Measurements from ENCODE around the gene SREBF2.
"Not testable (repeated sequence)": the region's sequence is repeated elsewhere in the genome, so short reads cannot be mapped to it uniquely, and the experiment has no call there.

Gene SREBF2

DNA sequence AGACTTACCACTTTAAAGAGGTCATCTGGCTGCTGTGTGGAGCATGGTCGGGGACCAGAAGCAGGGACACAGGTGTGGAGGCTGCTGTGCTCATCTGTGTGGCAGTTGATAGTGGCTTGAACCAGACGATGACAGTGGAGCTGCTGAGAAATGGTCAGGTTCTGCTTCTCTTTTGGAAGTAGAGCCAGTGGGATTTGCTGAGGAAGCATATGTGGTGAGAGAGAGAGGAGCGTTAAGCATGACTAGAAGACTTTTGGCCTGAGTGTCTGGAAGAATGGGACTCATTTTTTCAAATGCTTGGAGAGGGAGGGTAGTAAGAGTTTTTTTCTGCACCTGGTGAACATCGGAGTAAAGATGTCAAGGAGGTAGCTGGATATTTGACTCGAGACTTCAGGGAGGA is 12.5 kb upstream of the SREBF2 start:
- in situ Hi-C loops (cut with HindIII; ENCODE audit: low sequenced_read_pairs) = no loop called here

DNA sequence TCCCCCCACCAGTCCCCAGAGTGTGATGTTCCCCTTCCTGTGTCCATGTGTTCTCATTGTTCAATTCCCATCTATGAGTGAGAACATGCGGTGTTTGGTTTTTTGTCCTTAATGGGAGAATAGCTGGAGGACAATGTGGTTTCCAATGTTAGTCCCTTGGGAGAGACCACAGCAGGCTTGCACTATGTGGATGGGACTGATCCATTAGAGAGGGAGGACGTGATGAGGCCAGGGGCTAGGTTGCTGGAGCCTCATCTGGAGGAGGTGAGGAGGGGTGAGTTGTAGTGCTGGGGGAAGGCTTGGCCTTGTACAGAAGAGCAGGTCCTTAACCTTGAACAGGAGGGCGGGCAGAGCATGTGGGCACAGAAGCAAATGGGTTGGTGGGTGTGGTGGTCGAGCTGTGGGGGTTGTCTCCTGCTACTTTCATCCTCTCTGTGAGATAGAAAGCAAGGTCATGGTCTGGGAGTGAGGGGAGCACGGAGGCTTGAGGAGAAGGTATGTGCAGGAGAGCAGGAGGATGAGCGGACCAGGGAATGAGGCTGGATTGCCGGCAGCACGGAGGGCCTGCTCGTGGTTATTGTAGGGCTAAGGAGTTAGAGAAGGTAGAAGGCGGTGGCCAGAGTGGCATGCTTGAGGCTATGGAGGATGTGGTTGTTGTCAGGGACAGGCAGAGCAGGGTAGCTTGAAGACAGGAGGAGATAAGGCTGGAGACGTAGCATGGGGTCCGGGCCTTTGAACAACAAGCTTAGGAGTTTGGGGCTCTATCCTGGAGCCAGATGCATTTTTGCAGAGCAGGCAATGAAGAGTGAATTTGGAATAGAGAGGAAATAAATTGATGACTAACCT is 11.2 kb upstream of the SREBF2 start:
- in situ Hi-C loops (cut with HindIII; ENCODE audit: low sequenced_read_pairs) = no loop called here

DNA sequence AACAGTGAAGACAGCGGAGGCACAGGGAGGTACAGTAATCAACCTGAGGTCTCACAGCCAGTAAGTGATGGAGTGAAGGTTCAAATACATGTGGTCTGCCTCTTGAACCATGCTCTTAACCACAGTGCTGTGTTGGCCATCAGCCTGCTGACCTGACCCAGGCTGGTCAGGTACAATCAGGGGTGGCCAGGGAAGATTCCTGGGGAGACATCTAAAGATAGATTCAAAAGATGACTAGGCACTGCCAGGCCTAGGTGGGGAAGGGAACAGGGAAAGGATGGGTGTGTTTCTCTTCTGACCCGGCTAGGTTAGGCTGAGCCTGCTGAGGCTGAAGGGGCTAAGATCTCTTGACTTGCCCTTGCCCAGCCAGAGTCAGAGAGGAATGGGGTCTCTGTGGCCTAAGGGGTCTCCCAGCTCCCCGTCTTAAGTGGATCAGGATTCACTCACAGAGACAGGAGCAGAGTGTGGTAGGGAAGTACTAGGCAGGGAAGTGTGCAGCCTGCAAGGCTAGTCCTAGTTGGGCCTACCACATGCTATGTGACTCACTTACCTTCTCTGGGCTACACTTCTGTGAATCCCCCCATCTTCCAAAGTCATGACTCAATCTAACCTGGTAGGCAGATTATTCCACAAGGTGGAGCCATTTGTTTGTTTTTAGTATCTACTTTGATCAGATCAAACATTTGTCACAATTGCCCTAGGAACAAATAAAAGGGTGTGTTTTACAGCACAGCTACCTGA is 10.4 kb upstream of the SREBF2 start:
- in situ Hi-C loops (cut with HindIII; ENCODE audit: low sequenced_read_pairs) = no loop called here

DNA sequence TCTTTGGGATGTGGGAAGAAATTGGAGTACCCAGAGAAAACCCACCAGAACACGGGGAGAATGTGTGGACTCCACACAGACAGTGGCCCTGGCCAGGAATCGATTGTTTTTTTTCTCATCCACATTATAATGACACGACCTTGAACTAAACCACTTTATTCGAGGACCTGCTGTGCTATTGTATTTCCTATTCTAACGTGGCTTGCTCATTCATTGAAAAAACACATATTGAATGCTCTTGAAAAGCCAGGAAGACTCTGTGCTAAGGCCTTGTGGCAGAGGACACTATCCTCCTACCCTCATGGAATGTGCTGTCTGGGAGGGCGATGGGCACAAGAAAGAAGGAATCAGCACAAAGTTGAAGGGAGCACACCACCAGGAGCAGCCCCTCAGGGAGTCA is 9.1 kb upstream of the SREBF2 start:
- in situ Hi-C loops (cut with HindIII; ENCODE audit: low sequenced_read_pairs) = no loop called here

DNA sequence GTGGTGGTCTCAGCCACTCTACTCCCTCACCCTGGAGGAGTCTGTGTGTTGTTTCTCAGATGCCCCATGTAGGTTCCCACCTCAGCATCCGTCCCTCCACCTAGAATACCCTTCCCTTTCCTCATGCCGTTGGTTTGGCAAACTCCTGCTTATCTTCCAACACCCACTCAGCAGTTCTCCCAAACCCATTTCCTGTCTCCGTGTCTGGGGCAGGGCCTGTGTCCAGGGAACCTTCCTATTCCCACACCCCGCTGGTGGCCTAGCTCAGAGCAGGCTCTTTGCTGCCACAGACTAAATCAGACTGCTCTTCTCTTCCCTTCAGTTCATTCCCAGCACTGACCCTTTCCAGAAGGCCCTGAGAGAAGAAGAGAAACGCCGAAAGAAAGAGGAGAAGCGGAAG is 7.5 kb upstream of the SREBF2 start:
- in situ Hi-C loops (cut with HindIII; ENCODE audit: low sequenced_read_pairs) = no loop called here

DNA sequence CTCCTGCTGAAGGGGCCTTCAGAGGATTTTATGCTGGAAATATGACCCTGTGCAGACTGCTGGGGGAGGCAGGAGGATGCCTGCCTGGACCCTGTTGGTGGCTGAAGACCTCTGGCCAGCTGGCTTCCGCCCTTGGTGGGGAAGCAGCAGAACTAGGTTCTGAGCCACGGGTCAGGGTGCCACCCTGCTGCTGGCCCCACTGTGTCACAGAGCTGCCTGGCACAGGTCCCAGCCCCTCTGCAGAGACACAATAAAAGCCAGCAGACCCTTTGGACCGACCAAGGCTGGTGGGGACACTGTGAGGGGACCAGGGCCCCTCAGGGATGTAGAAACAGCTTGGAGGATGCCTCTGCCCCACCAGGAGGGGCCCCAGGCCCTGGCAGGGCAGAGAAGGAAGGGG is 6.9 kb upstream of the SREBF2 start:
- in situ Hi-C loops (cut with HindIII; ENCODE audit: low sequenced_read_pairs) = no loop called here

DNA sequence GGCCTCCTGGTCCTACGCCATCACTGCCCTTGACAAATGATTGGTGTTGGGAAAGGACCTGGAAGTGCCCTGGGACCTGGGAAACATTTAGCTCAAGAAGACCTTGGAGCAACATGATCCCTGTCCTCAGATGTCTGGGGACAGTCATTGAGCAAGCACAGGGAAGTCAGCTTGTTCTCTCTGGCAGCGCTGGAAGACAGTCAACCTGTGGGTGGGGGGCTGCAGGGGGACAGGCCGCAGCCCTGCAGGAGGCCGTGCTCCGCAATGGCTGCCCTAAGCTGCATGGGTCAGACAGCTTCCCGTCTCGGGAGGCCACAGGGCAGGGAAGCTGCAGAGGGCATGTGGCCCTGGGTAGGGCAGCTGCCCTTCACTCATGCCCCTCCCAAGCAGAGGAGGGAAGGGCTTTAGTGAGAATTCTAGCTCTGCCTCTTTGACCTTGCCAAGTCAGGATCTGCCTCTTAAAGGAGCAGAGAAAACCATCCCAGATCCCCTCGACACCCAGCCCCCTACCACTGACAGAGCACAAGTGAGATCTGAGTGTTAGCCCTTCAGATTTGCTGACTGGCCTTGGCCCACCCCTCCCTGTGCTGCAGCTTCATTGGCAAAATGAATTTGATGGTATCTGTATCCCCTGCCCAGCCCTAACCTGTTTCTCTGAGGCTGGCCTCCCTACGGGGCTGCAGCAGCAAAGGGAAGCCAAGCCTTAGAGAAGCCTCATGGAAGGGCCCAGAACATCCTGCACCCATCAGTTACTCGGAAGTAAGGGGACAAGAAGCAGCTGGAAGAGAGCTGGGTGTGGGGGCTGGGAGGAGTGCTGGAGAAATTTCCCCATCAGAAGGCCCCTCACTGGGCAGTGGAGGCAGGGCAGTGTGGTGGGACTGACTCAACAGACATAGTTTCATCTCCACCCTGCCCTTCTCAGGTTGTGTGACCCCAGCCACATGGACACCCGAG is 6.2 kb upstream of the SREBF2 start:
- in situ Hi-C loops (cut with HindIII; ENCODE audit: low sequenced_read_pairs) = no loop called here

DNA sequence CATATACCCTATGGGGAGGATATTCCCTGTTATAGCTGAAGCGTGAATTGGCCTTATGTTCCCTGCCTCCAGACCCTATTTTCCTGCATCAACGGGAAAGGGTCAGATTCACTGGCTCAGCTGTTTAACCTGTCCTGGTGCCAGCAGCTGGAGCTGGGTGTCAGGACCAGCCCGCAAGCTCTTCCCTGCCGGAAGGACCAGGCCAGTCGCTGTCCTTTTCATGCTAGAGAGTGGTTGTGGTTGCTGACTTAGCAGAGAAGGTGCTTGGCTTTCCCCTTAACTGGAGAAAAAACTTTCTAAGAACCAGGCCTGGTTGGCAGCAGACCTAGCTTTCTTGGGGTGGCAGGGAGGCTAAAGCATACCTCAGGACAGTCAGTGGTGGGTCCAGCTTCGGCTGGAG is 5.2 kb upstream of the SREBF2 start:
- in situ Hi-C loops (cut with HindIII; ENCODE audit: low sequenced_read_pairs) = no loop called here

DNA sequence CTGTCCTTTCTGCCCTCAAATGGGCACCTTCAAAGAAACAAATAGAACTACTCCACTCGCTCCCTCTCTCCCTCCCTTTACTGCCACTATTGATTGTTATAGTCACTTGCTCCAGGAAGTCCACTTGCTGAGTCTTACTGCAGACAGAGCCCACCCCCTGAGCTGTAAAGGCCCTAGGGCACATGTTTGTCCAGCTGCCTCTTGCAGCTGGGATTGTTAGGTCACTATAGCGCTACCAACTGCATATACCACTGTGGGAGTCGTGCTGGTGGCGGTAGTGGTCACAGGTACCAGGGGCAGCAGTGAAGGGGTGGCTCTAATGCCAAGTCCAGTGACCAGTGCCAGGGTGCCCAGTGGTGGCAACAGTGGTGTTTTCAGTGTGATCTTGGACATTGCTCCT is 4.4 kb upstream of the SREBF2 start:
- in situ Hi-C loops (cut with HindIII; ENCODE audit: low sequenced_read_pairs) = no loop called here

DNA sequence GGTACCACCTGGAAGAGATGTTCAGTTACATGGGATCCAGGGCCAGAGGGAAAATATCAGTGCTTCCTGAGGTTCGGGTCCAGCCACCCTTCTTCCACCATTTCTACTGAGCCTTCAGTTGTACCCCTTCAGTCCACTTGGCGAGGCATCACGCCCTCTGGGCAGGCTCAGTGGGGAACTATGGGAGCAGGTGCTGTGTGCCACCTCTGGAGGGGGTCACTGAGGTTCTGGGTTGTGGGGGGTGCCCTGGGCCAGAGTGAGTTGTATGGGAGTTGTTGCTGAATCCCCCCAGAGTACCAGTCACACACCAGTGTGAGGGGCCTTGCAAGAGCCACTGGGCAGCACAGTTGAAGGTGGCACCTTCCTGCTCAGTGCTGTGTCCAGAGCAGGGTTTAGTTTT is 2.7 kb upstream of the SREBF2 start:
- in situ Hi-C loops (cut with HindIII; ENCODE audit: low sequenced_read_pairs) = no loop called here

DNA sequence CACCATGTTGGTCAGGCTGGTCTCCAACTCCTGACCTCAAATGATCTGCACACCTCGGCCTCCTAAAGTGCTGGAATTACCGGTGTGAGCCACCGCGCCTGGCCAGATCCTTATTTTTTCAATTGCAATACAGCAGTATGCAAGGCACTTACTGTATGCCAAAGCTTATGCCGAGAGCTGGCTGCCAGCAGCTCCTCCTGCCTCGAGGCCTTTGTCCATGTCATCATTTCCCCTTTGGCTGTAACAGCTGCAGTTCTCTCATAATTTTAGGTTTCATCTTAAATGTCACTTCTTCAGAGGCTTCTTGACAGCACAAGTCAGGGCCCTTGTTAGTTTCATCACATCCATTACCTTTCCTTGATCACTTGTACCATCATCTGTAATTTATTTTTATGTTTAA is 1.5 kb upstream of the SREBF2 start:
- in situ Hi-C loops (cut with HindIII; ENCODE audit: low sequenced_read_pairs) = no loop called here

DNA sequence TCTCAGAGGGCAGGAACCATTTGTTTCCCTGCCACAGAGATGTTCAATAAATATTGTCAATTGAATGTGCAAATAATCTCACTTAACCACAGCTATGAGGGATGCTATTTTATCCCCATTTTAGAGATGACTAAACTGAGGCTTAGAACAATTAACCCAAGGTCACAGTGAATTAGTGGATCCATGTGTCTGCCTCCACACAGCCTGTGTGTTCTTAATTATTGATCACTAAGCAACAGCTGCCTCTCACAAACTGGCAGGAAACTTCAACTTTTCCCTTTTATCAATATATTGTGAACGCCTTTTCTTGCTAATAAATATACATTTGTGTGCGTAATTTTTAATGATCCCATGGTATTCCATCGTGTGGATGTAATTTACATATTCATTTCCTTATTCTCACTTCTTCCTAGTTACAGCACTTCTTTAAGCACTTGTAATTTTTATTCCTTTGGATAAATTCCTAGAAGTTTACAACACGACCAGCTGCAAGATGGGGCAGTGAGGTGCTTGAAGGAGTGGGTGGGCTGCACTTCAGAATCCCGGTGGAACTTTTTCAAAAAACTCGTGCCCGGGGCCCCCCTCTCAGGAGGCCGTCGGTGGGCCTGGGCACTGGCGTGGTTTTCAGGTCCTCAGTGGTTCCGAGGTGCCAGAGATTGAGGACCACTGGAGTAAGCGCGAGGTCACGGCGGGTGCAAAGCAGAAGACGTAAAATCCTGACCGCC is 915 bp upstream of the SREBF2 start:
- in situ Hi-C loops (cut with HindIII; ENCODE audit: low sequenced_read_pairs) = no loop called here

DNA sequence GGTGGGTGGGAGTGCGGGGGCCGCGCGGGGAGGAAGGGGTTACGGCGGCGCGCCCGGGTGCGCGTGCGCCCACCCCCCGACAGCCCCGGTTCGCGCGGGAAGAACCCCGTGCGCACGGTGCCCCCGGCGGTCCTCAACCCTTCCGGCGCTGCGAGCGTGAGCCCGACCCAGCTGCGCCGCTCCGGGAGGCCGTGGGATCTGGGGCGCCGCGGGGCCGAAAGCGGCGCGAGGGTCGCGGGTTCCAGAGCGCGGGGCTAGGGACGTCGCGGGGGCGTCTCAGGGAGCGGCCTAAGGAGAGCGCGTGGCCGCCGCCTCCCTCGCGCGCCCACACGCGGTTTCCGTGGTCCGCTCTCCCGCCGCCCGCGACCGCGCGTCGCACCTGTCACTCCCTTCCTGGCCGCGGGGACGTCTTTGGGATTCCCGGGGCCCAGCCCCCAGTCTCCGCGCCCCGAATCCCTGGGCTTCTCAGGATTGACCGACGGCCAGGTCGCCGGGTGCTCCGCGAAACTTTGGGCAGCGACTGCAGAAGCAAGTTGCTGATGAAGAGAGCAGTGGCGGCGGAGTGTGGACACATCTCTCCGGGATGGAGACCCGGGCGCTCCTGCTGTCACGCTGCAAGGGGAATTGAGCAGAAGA is 582 bp downstream of the SREBF2 start:
- in situ Hi-C loops (cut with HindIII; ENCODE audit: low sequenced_read_pairs) = no loop called here

DNA sequence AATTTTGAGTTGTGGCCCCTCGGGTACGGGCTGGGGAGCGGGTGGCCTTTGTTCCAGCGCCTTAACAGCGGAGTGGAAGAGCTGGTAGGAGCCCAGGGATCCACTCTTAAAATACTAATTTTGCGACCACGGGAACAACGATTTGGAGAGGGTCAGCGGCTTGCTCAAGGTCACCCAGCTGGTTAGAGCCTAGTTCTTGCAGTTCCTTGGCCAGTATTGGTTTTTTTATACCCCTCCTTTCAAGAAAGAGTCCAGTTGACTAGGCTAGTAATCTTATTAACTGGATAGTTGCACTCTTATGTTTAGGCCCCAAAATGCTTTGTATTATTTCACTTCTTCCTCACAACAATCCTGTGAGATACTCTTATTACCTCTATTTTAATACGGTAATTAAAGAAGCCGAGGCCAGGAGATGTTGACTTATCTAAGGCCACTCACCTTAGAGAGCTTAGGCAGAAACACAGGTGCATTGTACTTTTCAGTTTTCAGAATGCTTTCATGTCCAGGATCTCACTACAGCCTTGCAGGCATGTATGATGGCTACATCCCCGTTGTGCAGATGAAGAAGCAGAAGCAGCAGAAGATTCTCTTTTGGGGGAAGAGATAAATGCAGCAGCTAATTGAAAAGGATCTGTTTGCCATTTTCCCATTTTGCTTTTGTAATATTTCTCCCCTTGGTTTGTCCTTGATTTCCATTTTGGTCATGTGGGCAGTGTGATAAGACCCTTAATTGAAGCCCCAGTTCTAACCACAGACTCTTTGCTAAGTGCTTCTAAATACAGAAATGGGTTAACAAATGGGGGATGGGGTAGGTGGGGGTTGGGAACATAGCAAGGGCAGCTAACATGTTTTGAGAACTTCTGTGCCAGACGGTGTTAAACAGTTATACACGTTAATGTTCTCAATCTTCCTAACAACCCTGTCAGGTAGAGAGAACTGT is 1.4 kb downstream of the SREBF2 start:
- in situ Hi-C loops (cut with HindIII; ENCODE audit: low sequenced_read_pairs) = no loop called here

DNA sequence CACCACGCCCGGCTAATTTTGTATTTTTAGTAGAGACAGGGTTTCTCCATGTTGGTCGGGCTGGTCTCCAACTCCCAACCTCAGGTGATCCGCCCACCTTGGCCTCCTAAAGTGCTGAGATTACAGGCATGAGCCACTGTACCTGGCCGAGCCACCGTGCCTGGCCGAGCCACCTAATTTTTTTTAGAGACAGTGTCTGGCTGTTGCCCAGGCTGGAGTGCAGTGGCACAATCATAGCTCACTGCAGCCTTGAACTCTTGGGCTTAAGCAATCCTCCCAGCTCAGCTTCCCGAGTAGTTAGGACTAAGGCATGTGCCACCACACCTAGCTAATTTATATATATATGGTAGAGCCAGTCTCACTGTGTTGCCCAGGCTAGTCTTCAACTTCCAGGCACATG is 2.6 kb downstream of the SREBF2 start:
- in situ Hi-C loops (cut with HindIII; ENCODE audit: low sequenced_read_pairs) = not testable (repeated sequence)

DNA sequence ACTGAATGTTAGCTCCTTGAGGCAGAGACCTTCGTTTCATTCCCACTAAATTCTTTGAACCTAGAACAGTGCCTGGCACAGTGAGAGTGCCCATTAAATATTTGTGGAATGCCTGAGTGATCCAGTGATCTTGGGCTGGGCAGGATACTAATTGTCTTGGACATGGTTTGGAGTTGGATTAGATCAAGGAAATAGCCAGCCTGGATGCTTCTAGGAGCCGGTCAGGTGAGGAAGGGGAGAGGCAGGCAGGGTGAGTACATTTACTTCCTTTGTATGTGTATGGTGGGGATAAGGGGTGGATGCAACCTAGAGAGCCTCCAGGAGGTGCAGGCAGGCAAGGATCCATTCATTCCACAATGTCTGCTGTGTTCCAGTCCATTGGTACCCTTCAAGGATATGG is 3.6 kb downstream of the SREBF2 start:
- in situ Hi-C loops (cut with HindIII; ENCODE audit: low sequenced_read_pairs) = no loop called here

DNA sequence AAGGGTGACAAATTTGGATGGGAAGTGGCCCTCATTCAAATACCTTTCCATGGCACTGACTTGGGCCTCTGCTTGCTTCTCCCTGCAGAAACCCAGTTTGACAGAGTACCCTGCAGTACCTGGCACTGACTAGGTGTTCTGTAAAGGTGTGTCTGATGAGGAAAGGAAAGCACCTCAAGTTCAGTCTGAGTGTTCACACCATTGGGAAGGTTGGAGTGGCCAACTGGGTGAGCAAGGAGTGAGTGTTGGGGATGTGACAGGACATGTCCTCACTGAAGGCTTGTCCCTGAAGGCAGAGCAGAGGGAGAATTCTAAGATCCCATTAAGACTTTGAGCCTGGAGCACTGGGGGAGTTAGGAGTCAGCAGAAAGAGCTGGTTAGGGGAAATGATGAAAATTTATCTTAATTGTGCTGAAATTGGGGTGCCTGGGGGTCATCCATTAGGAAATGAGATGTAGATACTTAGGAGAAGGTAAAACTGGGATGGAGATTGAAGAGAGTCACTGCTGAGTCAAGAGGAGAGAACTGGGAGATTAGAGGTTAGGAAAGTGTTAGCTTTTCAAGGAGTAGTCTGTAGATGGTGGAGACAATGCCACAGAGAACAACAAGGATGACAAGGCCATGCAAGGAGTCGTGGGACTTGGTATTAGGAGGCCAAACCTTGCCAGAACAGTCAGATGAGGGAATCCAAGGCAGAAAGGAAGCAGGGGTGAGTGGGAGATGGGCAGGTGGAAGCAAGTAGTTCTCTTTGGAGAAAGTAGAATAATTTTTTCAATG is 6.1 kb downstream of the SREBF2 start:
- in situ Hi-C loops (cut with HindIII; ENCODE audit: low sequenced_read_pairs) = no loop called here

DNA sequence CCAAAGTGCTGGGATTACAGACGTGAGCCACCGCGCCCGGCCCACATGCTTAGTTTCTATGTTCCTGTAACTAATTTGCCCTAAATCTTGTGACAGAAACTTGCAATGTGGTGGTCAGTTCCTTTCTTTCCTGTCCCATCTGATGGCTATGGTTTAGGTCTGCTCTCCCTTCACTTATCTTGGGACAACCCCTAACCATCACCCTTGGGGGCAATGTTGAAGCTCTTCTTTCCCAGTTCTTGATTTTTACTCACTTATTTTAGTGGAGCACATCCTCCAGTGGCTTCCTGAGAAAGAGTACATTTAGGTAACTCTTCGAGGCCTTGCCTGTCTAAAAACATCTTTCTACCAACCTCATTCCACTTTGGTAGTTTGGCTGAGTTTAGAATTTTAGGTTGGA is 7.3 kb downstream of the SREBF2 start:
- in situ Hi-C loops (cut with HindIII; ENCODE audit: low sequenced_read_pairs) = no loop called here
